Ishikawa (cell line): ENCODE results near the gene MRPS34.

Experiments
- CEBPB ChIP-seq: IDR thresholded peaks from 2 replicates; pipeline ENCODE4 v1.6.1; 2012
- CREB1 ChIP-seq: IDR thresholded peaks from 2 replicates; pipeline ENCODE4 v1.6.1; 2012; ENCODE audit warnings: low read depth
- EGR1 ChIP-seq: IDR thresholded peaks from 2 replicates; pipeline ENCODE4 v1.6.1; 2012
- EP300 ChIP-seq: IDR thresholded peaks from 2 replicates; pipeline ENCODE4 v1.6.1; 2012; ENCODE audit warnings: borderline replicate concordance
- FOXM1 ChIP-seq: IDR thresholded peaks from 2 replicates; pipeline ENCODE4 v1.6.1; 2012; ENCODE audit warnings: low read depth, borderline replicate concordance
- MAX ChIP-seq: IDR thresholded peaks from 2 replicates; pipeline ENCODE4 v1.6.1; 2012
- NFIC ChIP-seq: IDR thresholded peaks from 2 replicates; pipeline ENCODE4 v1.6.1; 2012
- RAD21 ChIP-seq: IDR thresholded peaks from 2 replicates; pipeline ENCODE4 v1.6.1; 2012; ENCODE audit warnings: low read depth
- TAF1 ChIP-seq: IDR thresholded peaks from 2 replicates; pipeline ENCODE4 v1.6.1; 2012; ENCODE audit warnings: low read depth, mild to moderate bottlenecking
- YY1 ChIP-seq: IDR thresholded peaks from 2 replicates; pipeline ENCODE4 v1.6.1; 2012; ENCODE audit warnings: low read depth
- TF ChIP-seq, protein P1 (sequence below): IDR thresholded peaks from 2 replicates; pipeline ENCODE4 v1.6.1; 2012
- TF ChIP-seq, protein P2 (sequence below): IDR thresholded peaks from 2 replicates; pipeline ENCODE4 v1.6.1; 2012; ENCODE audit warnings: low read depth, mild to moderate bottlenecking

- no peak for TF ChIP-seq EP300
- TF ChIP-seq RAD21, result no peak
- TF ChIP-seq, protein P1, sequence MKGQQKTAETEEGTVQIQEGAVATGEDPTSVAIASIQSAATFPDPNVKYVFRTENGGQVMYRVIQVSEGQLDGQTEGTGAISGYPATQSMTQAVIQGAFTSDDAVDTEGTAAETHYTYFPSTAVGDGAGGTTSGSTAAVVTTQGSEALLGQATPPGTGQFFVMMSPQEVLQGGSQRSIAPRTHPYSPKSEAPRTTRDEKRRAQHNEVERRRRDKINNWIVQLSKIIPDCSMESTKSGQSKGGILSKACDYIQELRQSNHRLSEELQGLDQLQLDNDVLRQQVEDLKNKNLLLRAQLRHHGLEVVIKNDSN, result no peak
- TF ChIP-seq CEBPB, result no peak
- no peak for TF ChIP-seq FOXM1
- no peak for TF ChIP-seq CREB1
- no peak for TF ChIP-seq TAF1
- TF ChIP-seq, protein P2, sequence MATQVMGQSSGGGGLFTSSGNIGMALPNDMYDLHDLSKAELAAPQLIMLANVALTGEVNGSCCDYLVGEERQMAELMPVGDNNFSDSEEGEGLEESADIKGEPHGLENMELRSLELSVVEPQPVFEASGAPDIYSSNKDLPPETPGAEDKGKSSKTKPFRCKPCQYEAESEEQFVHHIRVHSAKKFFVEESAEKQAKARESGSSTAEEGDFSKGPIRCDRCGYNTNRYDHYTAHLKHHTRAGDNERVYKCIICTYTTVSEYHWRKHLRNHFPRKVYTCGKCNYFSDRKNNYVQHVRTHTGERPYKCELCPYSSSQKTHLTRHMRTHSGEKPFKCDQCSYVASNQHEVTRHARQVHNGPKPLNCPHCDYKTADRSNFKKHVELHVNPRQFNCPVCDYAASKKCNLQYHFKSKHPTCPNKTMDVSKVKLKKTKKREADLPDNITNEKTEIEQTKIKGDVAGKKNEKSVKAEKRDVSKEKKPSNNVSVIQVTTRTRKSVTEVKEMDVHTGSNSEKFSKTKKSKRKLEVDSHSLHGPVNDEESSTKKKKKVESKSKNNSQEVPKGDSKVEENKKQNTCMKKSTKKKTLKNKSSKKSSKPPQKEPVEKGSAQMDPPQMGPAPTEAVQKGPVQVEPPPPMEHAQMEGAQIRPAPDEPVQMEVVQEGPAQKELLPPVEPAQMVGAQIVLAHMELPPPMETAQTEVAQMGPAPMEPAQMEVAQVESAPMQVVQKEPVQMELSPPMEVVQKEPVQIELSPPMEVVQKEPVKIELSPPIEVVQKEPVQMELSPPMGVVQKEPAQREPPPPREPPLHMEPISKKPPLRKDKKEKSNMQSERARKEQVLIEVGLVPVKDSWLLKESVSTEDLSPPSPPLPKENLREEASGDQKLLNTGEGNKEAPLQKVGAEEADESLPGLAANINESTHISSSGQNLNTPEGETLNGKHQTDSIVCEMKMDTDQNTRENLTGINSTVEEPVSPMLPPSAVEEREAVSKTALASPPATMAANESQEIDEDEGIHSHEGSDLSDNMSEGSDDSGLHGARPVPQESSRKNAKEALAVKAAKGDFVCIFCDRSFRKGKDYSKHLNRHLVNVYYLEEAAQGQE, result no peak
- no peak for TF ChIP-seq YY1
- TF ChIP-seq EGR1, result no peak
- no peak for TF ChIP-seq NFIC
- no peak for TF ChIP-seq MAX
Observed at GRCh38 chr16:1776672-1776955, 3.7 kb upstream of the MRPS34 start.
